HG03097 (cell line): ENCODE data around the gene FAM227B.
"Not testable (repeated sequence)": the region's sequence is repeated elsewhere in the genome, so short reads cannot be mapped to it uniquely, and the experiment has no call there.

Experiments used
- ATAC-seq: cut with Tn5 transposase; IDR thresholded peaks from one replicate; pipeline ENCODE4 v1.9.1; 2021; ENCODE audit not compliant: unreplicated experiment, low FRiP score

The FAM227B gene

DNA sequence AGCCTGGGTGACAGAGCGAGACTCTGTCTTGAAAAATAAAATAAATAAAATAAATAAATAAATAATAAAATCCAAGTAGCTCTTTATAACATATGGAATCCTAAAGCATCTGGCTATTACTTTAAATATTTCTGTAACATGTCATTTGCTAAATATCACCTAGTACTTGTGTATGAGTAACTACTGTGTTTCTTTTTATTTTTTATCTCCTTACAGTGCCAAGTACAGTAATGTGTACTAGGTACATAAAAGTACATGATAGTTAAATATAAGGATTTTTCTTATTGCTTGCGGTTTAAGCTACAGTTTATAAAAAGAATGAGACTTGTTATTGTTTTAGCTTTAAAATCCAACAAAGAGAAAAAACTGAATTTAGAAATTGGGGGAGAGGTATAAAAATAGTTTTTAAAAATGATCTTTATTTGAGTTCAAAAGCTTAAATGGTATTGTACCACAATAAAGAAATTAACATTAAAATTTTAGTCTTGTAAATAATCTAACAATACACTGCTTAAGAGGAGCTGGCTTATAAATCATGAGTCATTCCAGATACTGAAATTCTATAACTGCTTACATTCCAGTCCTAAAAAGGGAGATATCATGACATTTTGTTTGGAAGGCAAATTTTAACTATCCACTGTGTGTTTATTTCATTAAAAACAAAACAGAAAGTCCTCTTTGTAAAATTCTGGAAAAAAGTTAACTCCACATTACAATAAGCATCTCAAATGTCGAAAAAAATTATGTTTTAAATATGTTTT lies 124.4 kb downstream of the FAM227B start:
- ATAC-seq: no peak

DNA sequence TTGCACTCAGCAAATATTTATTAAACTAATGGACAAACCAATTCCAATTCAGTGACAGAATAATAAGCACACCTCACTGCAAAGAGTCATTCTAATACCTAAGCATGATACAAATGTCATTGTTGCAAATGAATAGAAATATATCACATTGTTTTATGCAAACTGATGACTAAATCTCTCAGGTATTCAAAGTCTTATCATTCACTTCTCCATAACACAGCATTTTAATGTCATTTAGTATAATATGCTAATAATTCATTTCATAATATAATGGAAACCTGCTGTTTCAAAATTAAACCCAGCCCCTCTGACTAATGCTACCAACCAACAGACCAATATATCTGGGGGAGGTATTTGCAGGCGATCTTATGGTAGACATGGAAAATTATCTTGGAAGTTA lies 125.8 kb downstream of the FAM227B start:
- no peak for ATAC-seq

DNA sequence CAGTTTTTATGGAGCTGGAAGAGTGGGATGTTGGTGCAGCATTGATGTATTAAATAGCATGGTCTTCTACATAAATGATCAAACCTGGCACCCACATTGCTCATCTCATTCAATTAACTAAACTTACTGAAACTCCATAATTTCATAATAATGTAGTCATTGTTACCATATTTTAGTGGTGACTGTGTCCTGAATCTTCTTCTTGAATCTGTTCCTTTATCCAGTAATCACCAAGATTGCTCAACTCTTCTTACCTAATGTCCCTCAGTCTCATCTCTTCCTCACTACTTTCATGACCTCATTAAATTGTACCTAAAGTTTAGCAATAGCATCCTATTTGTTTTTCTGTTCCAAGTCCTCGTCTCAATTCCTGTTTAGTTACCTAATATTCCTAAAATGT lies 127.8 kb downstream of the FAM227B start:
- ATAC-seq: no peak

- ATAC-seq: no peak
Observed at GRCh38 chr15:49492151-49492550, 128.5 kb downstream of the FAM227B start.

- no peak for ATAC-seq
Observed at GRCh38 chr15:49490966-49491365, 129.7 kb downstream of the FAM227B start.

- not testable (repeated sequence) for ATAC-seq
Observed at GRCh38 chr15:49485401-49485800, 135.2 kb downstream of the FAM227B start.

GRCh38 chr15:49478982-49479381 lies 141.6 kb downstream of the FAM227B start:
- not testable (repeated sequence) for ATAC-seq

- ATAC-seq: not testable (repeated sequence)
Observed at GRCh38 chr15:49478021-49478420, 142.6 kb downstream of the FAM227B start.

GRCh38 chr15:49473031-49473430 lies 147.6 kb downstream of the FAM227B start:
- ATAC-seq: no peak

- no peak for ATAC-seq
Observed at GRCh38 chr15:49472338-49472737, 148.3 kb downstream of the FAM227B start.

DNA sequence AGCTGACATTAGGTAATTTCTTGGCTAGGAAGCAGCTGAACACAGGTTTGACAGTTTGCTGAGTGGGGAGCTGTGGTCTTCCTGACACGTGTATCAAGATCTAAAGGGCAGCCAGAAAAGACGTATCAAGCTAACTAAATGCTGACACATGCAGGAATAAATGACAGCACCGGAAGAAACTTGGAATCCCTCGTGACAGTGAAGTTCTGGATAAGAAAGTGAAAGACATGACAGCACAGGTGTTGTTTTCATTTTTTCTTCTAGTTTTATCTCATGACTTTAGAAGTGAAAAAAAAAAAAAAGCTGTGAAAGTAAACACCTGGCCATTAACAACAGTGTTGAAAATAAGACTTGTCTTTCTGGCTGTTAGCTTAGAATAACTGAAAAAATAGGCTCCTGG lies 148.9 kb downstream of the FAM227B start:
- peak; percentile 49 for ATAC-seq

DNA sequence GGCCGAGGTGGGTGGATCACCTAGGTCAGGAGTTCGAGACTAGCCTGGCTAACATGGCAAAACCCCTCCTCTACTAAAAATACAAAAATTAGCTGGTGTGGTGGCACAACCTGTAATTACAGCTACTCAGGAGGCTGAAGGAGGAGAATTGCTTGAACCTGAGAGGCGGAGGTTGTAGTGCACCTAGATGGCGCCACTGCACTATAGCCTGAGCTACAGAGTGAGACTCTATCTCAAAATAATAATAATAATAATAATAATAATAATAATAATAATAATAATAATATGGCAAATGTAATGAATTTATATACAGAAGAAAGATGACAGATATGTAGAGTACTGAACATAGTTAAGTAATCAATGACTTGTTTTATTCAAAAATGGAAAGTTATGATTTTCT lies 149.4 kb downstream of the FAM227B start:
- ATAC-seq: peak; percentile 23

- no peak for ATAC-seq
Observed at GRCh38 chr15:49468481-49468839, 152.2 kb downstream of the FAM227B start.

- no peak for ATAC-seq
Observed at GRCh38 chr15:49467746-49468480, 152.7 kb downstream of the FAM227B start.

DNA sequence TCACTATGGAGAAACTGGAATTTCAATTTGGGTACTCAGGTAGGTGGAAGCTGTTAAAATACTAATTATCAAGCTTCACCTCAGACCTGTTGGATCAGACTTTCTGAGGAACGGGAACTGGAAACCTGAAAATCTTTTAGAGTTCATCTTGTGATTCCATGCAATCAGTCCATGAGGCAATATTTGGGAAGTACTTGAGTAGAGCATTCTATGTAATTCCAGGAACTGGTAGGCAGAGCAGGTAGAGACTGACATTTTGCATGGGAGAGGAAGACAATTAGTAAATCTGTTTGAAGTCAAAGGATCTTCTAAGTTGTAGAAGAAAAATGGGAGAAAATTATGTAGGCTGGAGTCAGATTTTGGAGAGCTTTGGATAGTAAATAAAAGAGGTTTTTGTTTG lies 154.5 kb downstream of the FAM227B start:
- no peak for ATAC-seq

GRCh38 chr15:49464522-49464921 lies 156.1 kb downstream of the FAM227B start:
- ATAC-seq: no peak

GRCh38 chr15:49462232-49462844 lies 158.3 kb downstream of the FAM227B start:
- ATAC-seq: no peak

- no peak for ATAC-seq
Observed at GRCh38 chr15:49460411-49460941, 160.1 kb downstream of the FAM227B start.

DNA sequence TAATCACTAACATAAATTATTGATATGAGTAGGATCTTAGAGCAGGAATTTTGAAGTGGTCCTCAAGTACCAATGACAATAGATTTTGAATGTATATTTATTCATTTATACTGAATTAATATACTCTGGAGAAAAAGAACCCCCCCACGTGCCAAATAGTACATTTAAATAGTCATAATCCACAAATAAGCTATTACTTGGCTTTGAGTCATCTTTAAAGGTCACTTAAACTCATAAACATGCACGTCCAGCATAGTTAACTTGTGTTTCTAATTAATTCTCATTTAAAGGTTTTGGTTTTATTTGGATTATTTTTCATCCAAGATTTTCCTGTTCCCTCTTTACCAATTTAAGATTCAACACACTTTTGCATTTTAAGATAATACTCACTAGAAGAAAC lies 162.5 kb downstream of the FAM227B start:
- ATAC-seq: no peak

GRCh38 chr15:49456166-49456565 lies 164.5 kb downstream of the FAM227B start:
- ATAC-seq: no peak

GRCh38 chr15:49452595-49452994 lies 168.0 kb downstream of the FAM227B start:
- no peak for ATAC-seq
